SK-N-SH treated with all-trans-retinoic acid at 6 μM for 48 hours (cell line): ENCODE data around the gene ZNF462.

Experiments used
- ATAC-seq: fragments of 200-7000 bp; cut with Tn5 transposase; 3 replicates; pipeline ENCODE4 v1.9.1; 2020; ENCODE audit warnings: mild to moderate bottlenecking, moderate library complexity
- ARNTL ChIP-seq: fragments of 450-650 bp; formaldehyde crosslinking; IDR thresholded peaks from 2 replicates; pipeline ENCODE4 v1.5.0; 2020; ENCODE audit warnings: low read depth, mild to moderate bottlenecking, moderate library complexity, borderline replicate concordance
- BACH2 ChIP-seq: fragments of 250-450 bp; sonication (Bioruptor Pico); IDR thresholded peaks from 2 replicates; pipeline ENCODE4 v1.9.0; 2021; ENCODE audit warnings: mild to moderate bottlenecking, borderline replicate concordance
- CSDC2 ChIP-seq: fragments of 250-450 bp; sonication (Bioruptor Pico); IDR thresholded peaks from 2 replicates; pipeline ENCODE4 v1.5.0; 2020; ENCODE audit warnings: mild to moderate bottlenecking, moderate library complexity
- ESRRG ChIP-seq: fragments of 250-450 bp; sonication (Bioruptor Pico); IDR thresholded peaks from 2 replicates; pipeline ENCODE4 v1.6.1; 2021; ENCODE audit warnings: mild to moderate bottlenecking
- GLIS3 ChIP-seq: fragments of 250-450 bp; sonication (Bioruptor Pico); IDR thresholded peaks from 2 replicates; pipeline ENCODE4 v1.5.0; 2020; ENCODE audit warnings: mild to moderate bottlenecking, moderate library complexity
- ISL1 ChIP-seq: fragments of 250-450 bp; sonication (Bioruptor Pico); IDR thresholded peaks from 2 replicates; pipeline ENCODE4 v2.1.2; 2022; ENCODE audit warnings: mild to moderate bottlenecking, moderate library complexity
- OSR1 ChIP-seq: fragments of 250-450 bp; sonication (Bioruptor Pico); IDR thresholded peaks from 2 replicates; pipeline ENCODE4 v1.8.0; 2022; ENCODE audit warnings: moderate library complexity, mild to moderate bottlenecking, inconsistent platforms
- PPARA ChIP-seq: fragments of 250-450 bp; sonication (Bioruptor Pico); IDR thresholded peaks from 2 replicates; pipeline ENCODE4 v1.5.0; 2020; ENCODE audit warnings: mild to moderate bottlenecking, borderline replicate concordance
- RARB ChIP-seq: fragments of 250-450 bp; sonication (Bioruptor Pico); IDR thresholded peaks from 2 replicates; pipeline ENCODE4 v1.8.0; 2021; ENCODE audit warnings: mild to moderate bottlenecking, moderate library complexity
- SNAI2 ChIP-seq: fragments of 250-450 bp; sonication (Bioruptor Pico); IDR thresholded peaks from 2 replicates; pipeline ENCODE4 v1.5.0; 2020; ENCODE audit warnings: mild to moderate bottlenecking, moderate library complexity
- TCF4 ChIP-seq: fragments of 250-450 bp; sonication (Bioruptor Pico); IDR thresholded peaks from 2 replicates; pipeline ENCODE4 v1.8.0; 2021; ENCODE audit warnings: mild to moderate bottlenecking, moderate library complexity, borderline replicate concordance
- TOX ChIP-seq: fragments of 250-450 bp; sonication (Bioruptor Pico); IDR thresholded peaks from 2 replicates; pipeline ENCODE4 v1.8.0; 2021; ENCODE audit warnings: mild to moderate bottlenecking, moderate library complexity, borderline replicate concordance
- ZC3H10 ChIP-seq: fragments of 250-450 bp; sonication (Bioruptor Pico); IDR thresholded peaks from 2 replicates; pipeline ENCODE4 v1.5.1; 2021; ENCODE audit warnings: mild to moderate bottlenecking, moderate library complexity
- ZFP3 ChIP-seq: fragments of 250-450 bp; sonication (Bioruptor Pico); IDR thresholded peaks from 2 replicates; pipeline ENCODE4 v1.5.0; 2020; ENCODE audit warnings: mild to moderate bottlenecking, moderate library complexity
- ZFP30 ChIP-seq: fragments of 450-650 bp; formaldehyde crosslinking; IDR thresholded peaks from 2 replicates; pipeline ENCODE4 v1.5.0; 2022; ENCODE audit warnings: mild to moderate bottlenecking, moderate library complexity
- ZNF565 ChIP-seq: fragments of 450-650 bp; formaldehyde crosslinking; conservative IDR thresholded peaks from 2 replicates; pipeline ENCODE4 v1.5.0; 2020; ENCODE audit warnings: low read depth, mild to moderate bottlenecking, moderate library complexity
- ZNF70 ChIP-seq: fragments of 450-650 bp; formaldehyde crosslinking; IDR thresholded peaks from 2 replicates; pipeline ENCODE4 v1.5.0; 2020; ENCODE audit warnings: mild to moderate bottlenecking, moderate library complexity
- ZNF8 ChIP-seq: fragments of 450-650 bp; formaldehyde crosslinking; IDR thresholded peaks from 2 replicates; pipeline ENCODE4 v1.5.0; 2020; ENCODE audit warnings: mild to moderate bottlenecking, moderate library complexity
- TF ChIP-seq, protein P1 (sequence below): fragments of 250-450 bp; sonication (Bioruptor Pico); IDR thresholded peaks from 2 replicates; pipeline ENCODE4 v1.8.0; 2020; ENCODE audit warnings: mild to moderate bottlenecking, moderate library complexity, borderline replicate concordance
- TF ChIP-seq, protein P2 (sequence below): fragments of 250-450 bp; sonication (Bioruptor Pico); IDR thresholded peaks from 2 replicates; pipeline ENCODE4 v1.5.0; 2020; ENCODE audit warnings: mild to moderate bottlenecking, moderate library complexity
- TF ChIP-seq, protein P3 (sequence below): fragments of 250-450 bp; sonication (Bioruptor Pico); IDR thresholded peaks from 2 replicates; pipeline ENCODE4 v1.8.0; 2021; ENCODE audit warnings: low read depth, mild to moderate bottlenecking, moderate library complexity, borderline replicate concordance
- TF ChIP-seq, protein P4 (sequence below): fragments of 250-450 bp; sonication (Bioruptor Pico); IDR thresholded peaks from 2 replicates; pipeline ENCODE4 v1.5.1; 2020; ENCODE audit warnings: low read depth, mild to moderate bottlenecking, moderate library complexity

The ZNF462 gene

DNA sequence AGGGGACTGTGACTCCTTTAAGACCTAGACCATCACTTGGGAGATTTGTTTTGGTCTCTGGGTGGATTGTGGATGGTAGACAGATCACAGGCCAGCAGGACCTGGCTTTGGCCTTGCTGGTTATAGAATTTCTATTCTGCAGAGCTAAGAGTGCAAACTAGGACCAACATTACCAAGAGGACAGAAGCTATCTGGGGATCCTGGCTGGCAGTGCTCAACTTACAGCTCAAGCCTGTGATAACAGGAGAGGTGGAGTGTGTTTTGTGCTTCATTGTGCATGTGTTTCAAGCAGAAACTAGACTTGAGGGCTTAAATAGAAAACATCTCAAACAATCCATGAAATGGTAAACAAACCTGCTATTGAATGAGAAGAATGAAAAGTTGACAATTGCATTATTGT, 106.7 kb downstream of the ZNF462 start:
- ATAC-seq = no peak
- TF ChIP-seq TOX (CRISPR knock-in tag) (no peak), PPARA (no peak), ZNF70 (CRISPR knock-in tag) (no peak), ISL1 (CRISPR knock-in tag) (no peak), BACH2 (CRISPR knock-in tag) (no peak), TCF4 (CRISPR knock-in tag) (no peak), SNAI2 (CRISPR knock-in tag) (no peak), ZC3H10 (CRISPR knock-in tag) (no peak), ZFP3 (CRISPR knock-in tag) (no peak), ZFP30 (CRISPR knock-in tag) (no peak), CSDC2 (CRISPR knock-in tag) (no peak), ZNF565 (no peak), OSR1 (no peak), RARB (no peak), GLIS3 (CRISPR knock-in tag) (no peak)
- TF ChIP-seq, protein P1, sequence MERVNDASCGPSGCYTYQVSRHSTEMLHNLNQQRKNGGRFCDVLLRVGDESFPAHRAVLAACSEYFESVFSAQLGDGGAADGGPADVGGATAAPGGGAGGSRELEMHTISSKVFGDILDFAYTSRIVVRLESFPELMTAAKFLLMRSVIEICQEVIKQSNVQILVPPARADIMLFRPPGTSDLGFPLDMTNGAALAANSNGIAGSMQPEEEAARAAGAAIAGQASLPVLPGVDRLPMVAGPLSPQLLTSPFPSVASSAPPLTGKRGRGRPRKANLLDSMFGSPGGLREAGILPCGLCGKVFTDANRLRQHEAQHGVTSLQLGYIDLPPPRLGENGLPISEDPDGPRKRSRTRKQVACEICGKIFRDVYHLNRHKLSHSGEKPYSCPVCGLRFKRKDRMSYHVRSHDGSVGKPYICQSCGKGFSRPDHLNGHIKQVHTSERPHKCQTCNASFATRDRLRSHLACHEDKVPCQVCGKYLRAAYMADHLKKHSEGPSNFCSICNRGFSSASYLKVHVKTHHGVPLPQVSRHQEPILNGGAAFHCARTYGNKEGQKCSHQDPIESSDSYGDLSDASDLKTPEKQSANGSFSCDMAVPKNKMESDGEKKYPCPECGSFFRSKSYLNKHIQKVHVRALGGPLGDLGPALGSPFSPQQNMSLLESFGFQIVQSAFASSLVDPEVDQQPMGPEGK (CRISPR knock-in tag) = no peak
- TF ChIP-seq, protein P2, sequence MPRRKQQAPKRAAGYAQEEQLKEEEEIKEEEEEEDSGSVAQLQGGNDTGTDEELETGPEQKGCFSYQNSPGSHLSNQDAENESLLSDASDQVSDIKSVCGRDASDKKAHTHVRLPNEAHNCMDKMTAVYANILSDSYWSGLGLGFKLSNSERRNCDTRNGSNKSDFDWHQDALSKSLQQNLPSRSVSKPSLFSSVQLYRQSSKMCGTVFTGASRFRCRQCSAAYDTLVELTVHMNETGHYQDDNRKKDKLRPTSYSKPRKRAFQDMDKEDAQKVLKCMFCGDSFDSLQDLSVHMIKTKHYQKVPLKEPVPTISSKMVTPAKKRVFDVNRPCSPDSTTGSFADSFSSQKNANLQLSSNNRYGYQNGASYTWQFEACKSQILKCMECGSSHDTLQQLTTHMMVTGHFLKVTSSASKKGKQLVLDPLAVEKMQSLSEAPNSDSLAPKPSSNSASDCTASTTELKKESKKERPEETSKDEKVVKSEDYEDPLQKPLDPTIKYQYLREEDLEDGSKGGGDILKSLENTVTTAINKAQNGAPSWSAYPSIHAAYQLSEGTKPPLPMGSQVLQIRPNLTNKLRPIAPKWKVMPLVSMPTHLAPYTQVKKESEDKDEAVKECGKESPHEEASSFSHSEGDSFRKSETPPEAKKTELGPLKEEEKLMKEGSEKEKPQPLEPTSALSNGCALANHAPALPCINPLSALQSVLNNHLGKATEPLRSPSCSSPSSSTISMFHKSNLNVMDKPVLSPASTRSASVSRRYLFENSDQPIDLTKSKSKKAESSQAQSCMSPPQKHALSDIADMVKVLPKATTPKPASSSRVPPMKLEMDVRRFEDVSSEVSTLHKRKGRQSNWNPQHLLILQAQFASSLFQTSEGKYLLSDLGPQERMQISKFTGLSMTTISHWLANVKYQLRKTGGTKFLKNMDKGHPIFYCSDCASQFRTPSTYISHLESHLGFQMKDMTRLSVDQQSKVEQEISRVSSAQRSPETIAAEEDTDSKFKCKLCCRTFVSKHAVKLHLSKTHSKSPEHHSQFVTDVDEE (CRISPR knock-in tag) = no peak
- TF ChIP-seq, protein P3, sequence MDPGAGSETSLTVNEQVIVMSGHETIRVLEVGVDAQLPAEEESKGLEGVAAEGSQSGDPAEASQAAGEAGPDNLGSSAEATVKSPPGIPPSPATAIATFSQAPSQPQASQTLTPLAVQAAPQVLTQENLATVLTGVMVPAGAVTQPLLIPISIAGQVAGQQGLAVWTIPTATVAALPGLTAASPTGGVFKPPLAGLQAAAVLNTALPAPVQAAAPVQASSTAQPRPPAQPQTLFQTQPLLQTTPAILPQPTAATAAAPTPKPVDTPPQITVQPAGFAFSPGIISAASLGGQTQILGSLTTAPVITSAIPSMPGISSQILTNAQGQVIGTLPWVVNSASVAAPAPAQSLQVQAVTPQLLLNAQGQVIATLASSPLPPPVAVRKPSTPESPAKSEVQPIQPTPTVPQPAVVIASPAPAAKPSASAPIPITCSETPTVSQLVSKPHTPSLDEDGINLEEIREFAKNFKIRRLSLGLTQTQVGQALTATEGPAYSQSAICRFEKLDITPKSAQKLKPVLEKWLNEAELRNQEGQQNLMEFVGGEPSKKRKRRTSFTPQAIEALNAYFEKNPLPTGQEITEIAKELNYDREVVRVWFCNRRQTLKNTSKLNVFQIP (CRISPR knock-in tag) = no peak
- TF ChIP-seq, all 23 proteins: peak for 0

DNA sequence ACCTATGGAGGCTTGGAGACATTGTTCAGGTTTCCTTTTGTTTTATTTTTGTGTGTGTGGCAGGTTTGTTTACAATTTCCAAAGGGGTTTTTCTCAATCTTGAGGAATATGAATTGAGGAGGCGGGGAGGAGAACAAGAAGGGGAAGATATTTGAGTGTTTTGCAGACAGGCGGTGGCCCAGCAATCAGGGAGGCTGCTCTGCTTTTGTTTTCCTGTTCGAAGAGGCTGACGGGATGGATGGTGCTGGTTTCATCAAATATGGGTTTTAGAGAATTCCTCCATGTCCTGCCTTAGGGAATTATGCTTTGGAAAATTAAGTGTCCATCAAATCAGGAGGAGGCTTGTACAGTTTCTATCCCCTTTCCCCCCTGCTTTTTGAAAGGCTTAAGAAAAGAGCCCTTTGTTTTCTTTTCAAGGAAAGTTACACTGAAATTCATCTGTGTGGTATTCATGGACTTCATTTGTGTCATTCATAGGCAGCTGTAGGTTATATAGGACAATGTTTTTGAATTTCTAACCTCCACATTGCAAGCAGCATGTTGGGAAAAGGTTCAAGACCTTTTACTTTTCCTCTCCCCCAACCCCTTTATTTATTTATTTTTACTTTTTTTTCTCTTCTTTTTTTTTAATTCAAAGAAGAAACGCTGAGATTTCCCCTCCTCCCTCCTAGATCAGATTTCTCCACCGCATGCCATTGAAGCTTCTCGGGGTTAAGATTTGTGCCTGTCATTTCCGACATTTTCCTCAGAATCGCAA, 107.4 kb downstream of the ZNF462 start:
- no peak for ATAC-seq

More for the DNA sequence above, 107.4 kb downstream of the ZNF462 start:
- TF ChIP-seq TOX (CRISPR knock-in tag) (no peak), ZFP30 (CRISPR knock-in tag) (no peak), RARB (no peak), SNAI2 (CRISPR knock-in tag) (no peak), ZNF8 (CRISPR knock-in tag) (no peak), ESRRG (CRISPR knock-in tag) (no peak), ISL1 (CRISPR knock-in tag) (no peak), ZNF70 (CRISPR knock-in tag) (no peak), ARNTL (CRISPR knock-in tag) (no peak)
- TF ChIP-seq, protein P4, sequence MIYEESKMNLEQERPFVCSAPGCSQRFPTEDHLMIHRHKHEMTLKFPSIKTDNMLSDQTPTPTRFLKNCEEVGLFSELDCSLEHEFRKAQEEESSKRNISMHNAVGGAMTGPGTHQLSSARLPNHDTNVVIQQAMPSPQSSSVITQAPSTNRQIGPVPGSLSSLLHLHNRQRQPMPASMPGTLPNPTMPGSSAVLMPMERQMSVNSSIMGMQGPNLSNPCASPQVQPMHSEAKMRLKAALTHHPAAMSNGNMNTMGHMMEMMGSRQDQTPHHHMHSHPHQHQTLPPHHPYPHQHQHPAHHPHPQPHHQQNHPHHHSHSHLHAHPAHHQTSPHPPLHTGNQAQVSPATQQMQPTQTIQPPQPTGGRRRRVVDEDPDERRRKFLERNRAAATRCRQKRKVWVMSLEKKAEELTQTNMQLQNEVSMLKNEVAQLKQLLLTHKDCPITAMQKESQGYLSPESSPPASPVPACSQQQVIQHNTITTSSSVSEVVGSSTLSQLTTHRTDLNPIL (CRISPR knock-in tag) = no peak
- TF ChIP-seq, protein P3 (CRISPR knock-in tag) = no peak
